GM21825 (cell line): ENCODE measurements around the gene GNPTAB.

Experiments
- ATAC-seq: cut with Tn5 transposase; IDR thresholded peaks from one replicate; pipeline ENCODE4 v1.9.1; 2021; ENCODE audit warnings: mild to moderate bottlenecking, moderate library complexity; ENCODE audit not compliant: unreplicated experiment

GNPTAB gene

DNA sequence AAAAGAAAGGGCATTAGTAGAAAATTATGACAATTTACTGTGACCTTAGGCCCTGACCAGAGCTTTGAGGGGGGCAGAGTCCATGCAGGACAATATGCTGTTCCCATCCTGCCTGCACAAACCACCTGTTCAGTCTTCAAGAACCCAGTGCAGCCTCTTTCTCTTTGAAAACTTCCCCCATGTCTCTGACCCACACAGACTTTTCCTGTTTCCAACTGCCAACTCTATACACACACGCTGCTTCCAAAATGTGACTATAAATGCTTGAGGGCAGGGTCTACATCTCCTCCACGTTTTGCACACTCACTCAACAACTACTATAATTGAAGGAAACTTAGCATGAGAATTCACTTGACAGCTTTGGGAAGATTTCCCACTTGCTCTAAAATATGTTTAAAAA, 54.9 kb downstream of the GNPTAB start:
- no peak for ATAC-seq

DNA sequence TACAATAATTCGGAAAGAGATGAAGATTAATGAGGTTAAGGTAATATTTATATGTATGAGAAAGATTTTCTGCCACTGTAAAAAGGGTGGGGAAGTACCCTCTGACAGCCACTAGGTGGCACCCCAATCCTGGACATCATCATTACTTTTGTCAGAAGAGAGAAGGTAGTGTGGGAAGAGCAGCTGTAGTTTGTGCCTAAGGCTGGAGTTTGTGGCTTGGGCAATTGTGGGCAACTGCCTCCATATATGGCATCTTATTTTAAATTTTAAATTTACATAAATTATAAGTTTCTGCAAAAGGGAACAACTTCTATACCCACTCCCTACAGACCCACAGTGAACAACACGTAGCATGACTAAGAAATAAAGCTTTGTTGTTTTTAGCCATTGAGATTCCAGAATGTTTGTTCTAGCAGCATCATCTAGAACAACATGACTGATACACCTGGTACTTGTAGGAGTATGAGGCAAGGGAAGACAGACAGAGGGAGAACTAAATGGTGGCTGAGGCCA, 57.1 kb downstream of the GNPTAB start:
- peak; percentile 89 for ATAC-seq

- ATAC-seq = no peak
Observed at GRCh38 chr12:101772012-101772775, 58.6 kb downstream of the GNPTAB start.

GRCh38 chr12:101769865-101770264, 60.9 kb downstream of the GNPTAB start:
- no peak for ATAC-seq

GRCh38 chr12:101768781-101769180, 62.0 kb downstream of the GNPTAB start:
- ATAC-seq = no peak

GRCh38 chr12:101767537-101767936, 63.2 kb downstream of the GNPTAB start:
- ATAC-seq = no peak

DNA sequence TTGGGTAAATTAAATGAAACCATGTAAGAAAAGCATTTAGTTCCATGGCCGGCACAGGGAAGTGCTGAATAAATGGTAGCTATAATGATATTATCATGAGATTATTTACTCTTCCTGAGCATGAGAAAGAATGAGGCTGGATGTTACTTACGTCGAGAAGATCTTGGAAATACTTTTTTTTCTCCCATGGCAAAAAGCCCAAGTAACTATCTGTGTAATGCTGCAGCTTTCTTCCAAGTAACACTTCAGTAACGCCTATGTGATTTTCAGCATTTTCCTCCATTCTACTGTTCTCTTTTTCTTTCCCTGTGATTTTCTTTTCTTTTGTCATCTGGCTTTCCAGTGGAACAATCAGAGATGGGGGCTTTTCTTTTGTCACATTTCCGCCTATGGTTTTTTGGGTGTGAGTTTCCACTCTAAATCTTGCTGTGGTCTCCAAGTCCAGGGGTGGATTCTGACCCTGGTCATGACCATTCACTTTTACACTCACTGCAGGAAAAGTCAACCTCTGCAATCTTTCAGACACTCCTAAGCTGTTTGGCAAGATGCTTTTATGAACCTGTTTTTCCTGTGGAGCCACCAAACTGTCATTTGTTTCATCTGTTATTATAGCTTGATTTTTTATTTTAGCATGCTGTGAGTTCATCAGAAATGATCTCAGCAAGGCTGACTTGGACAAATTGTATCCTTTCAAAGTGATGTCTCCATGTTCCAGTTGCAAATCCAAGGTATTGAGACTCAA, 66.5 kb downstream of the GNPTAB start:
- ATAC-seq = no peak

- ATAC-seq = no peak
Observed at GRCh38 chr12:101763246-101763931, 67.4 kb downstream of the GNPTAB start.

GRCh38 chr12:101761781-101762180, 69.0 kb downstream of the GNPTAB start:
- no peak for ATAC-seq

DNA sequence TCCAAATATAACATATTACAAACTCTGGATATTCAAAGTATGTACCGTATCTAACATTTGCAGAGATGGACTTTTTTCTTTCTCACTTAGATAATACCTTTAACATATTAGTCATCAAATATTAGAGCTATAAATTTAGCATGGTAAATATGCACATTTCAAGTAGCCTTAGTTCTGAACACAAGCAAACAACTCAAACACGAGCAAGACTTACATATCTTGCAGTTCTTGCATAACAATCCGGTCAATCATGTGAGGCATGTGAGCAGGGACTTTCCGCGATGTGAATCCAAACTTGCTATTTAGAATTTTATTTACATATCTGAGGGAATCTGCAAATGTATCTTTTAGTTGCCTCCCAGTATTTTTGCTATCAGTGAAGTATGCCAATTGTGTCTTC, 69.4 kb downstream of the GNPTAB start:
- no peak for ATAC-seq

- no peak for ATAC-seq
Observed at GRCh38 chr12:101759396-101760047, 71.2 kb downstream of the GNPTAB start.

DNA sequence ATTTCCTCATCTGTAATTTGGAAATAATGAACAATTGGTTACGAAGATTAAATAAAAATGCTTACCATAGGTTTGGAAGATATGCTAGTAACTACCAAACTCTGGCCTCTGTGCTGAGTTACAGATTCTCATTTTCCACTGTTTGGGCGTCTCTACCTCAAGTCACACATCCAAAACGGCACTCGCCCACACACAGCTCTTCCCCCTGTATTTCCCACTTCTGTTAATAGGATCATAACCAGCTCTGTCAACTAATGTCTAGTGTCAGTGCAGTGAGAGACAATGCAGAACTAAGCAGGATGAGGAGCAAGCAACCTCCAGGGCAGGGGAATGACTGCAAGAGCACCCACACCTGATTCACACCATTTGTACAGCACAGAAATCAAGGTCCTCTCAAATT, 80.6 kb downstream of the GNPTAB start:
- ATAC-seq = no peak

DNA sequence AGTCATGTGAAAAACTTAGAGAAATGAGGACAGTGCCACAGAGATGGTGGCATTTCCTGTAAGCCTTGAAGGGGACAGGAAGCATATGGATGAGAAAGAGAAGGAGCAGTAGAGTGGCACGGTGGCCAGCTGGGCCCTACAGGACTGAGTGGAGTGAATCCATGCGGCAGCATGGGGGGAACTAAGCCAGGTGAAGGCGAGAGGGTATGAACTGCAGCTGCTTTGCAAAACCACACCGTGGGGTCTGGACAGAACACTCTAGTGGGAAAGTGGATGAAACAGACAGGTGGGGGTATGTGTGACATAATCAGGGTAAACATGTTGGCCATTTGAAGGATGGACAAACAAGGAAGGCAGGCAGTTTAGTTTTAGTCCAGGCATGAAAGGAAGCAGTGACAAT, 81.1 kb downstream of the GNPTAB start:
- no peak for ATAC-seq

GRCh38 chr12:101748907-101749306, 81.9 kb downstream of the GNPTAB start:
- no peak for ATAC-seq

DNA sequence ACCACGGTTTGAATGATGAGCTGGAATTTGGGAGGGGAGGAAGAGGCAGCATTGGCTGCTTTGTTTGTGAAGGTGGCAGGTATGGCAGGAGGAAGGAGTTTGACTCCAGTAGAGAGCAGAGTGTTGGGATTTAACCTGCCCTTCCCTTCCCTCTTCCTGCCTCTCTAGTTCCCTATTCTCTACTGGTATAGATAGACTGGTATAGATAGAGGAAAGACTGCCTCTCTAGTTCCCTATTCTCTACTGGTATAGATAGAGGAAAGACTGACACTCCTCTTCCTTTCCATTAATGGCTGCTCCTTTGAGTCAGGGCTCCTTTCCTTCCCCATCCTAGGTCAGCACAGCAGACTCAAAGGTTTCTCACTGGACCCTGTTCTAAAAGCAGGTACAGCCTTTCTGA, 83.1 kb downstream of the GNPTAB start:
- ATAC-seq = no peak

- no peak for ATAC-seq
Observed at GRCh38 chr12:101746661-101747060, 84.1 kb downstream of the GNPTAB start.

- no peak for ATAC-seq
Observed at GRCh38 chr12:101746196-101746595, 84.6 kb downstream of the GNPTAB start.

- ATAC-seq = no peak
Observed at GRCh38 chr12:101745481-101745880, 85.3 kb downstream of the GNPTAB start.

DNA sequence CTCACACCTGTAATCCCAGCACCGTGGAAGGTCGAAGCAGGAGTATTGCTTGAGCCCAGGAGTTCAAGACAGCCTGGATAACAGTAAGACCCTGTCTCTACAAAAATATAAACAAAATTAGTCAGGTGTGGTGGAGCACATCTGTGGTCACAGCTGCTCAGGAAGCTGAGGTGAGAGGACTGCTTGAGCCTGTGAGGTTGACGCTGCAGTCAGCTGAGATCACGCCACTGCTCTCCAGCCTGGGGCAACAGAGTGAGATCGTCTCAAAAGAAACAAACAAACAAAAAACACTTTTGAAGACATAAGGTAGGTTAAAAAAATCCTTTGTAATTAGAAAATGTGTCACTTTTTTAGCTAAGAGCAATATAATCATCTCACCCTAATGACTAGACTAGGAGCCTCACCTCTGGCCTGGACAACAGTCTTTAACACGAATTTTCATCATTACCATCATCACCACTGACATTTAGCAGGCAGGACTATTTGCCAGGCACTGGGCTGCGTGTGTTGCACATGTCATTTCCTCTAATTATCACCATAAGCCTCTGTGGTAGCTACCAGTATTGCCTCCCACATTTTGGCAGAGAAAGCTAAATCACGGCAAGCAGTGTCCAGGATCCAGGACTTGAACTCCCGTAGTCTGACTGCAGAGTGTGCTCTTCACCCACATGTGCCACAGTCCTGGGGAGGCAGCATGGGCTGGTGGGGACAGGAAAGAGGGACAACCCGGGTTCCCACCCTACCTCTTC, 86.9 kb downstream of the GNPTAB start:
- peak; percentile 95 for ATAC-seq

GRCh38 chr12:101743242-101743641, 87.5 kb downstream of the GNPTAB start:
- ATAC-seq = no peak
